Omental fat pad (tissue), 4 donors: ENCODE data around the gene PRR19. TPM values are rescaled to one million over a fixed set of nuclear protein-coding genes. Genes with fewer than 3 reads are reported as not detected.
"Not testable (repeated sequence)": the region's sequence is repeated elsewhere in the genome, so short reads cannot be mapped to it uniquely, and the experiment has no call there.

Source experiments
- ATAC-seq: fragments of 150-250 bp; one replicate; pipeline ENCODE4 v1.9.1; 2016; ENCODE audit warnings: mild to moderate bottlenecking, moderate library complexity; ENCODE audit not compliant: low FRiP score
- DNase-seq: peaks from one replicate; pipeline ENCODE4 v3.0.0-alpha.2; 2019; ENCODE audit warnings: low spot score
- CTCF ChIP-seq, 3 donors: fragments of 450-650 bp; IDR thresholded peaks; one replicate each; pipeline ENCODE4 v1.5.1; 2016 to 2017; ENCODE audit warnings: antibody characterized with exemption in 3 of 3, mild to moderate bottlenecking in 3 of 3, moderate library complexity in 2 of 3
- total RNA-seq, 4 donors: library from RNA; depleted of rRNA; stranded (reverse); fragments of >200 nt; gene quantifications; one replicate each; pipeline ENCODE4 v1.1.0, GENCODE V29; 2016

The PRR19 gene
- total RNA-seq, 4 donors from 2014 or later: 0.31 to 0.93 (median 0.72) TPM; not detected in 1

DNA sequence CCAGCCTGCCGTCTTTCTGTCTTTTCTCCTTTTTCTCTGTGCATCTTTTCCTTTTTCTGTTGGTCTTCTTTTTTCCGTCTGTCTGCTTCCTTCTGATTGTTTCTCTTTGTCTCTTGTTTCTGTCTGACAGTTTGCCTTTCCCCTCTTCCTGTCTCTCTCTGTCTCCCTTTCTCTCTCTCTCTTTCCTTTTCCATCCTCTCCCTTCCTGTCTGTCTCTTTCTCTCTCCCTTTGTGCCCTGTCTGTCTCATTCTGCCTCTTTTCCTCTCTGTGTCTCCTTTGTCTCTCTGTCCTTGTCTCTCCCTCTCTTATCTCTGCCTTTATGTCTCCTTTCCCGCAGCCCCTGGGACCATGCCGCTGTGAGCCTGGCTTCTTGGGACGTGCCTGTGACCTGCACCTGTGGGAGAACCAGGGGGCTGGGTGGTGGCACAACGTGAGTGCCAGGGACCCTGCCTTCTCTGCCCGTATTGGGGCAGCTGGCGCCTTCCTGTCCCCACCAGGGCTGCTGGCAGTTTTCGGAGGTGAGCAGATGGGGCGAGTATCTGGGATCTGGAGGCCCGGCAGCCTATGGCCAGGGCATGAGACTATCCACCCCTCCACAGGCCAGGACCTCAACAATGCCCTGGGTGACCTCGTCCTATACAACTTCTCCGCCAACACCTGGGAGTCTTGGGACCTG is 32.9 kb downstream of the PRR19 start:
- ATAC-seq (no peak), DNase-seq (no peak)
- TF ChIP-seq CTCF (IDR thresholded peaks at IDR 0.05): no peak

DNA sequence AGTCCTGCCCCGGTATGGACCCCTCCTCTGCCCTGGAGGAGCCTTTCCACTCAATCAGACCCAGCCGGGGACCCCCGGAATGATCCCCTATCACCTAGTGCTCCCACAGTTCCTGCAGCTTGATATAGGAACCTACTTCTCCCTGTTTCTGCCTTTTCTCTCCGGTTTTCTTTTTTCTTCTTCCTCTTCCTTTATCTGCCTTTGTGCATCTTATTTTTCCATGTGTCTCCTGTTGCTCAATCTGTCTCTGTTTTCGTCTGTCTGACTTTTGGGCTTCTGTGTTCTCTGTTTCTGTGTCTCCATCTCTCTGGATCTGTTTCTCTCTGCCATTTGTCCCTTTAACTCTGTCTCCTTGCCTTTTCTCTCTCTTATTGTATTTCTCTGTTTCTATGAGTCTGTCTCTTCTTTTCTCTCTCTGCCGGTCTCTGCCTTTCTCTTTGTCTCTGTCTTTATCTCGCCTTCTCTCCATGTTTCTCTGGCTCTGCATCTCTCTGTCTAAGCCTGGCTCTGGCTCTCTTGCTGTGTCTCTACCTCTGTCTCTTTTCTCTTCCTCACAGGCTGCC is 33.5 kb downstream of the PRR19 start:
- TF ChIP-seq CTCF (IDR thresholded peaks at IDR 0.05): no peak
- no peak for ATAC-seq
- no peak for DNase-seq

- ATAC-seq (no peak), DNase-seq (no peak)
- TF ChIP-seq CTCF (IDR thresholded peaks at IDR 0.05): no peak
Observed at GRCh38 chr19:42335971-42336370, 34.0 kb downstream of the PRR19 start.

GRCh38 chr19:42339126-42339860 is 37.4 kb downstream of the PRR19 start:
- DNase-seq, ATAC-seq: not testable (repeated sequence)

DNA sequence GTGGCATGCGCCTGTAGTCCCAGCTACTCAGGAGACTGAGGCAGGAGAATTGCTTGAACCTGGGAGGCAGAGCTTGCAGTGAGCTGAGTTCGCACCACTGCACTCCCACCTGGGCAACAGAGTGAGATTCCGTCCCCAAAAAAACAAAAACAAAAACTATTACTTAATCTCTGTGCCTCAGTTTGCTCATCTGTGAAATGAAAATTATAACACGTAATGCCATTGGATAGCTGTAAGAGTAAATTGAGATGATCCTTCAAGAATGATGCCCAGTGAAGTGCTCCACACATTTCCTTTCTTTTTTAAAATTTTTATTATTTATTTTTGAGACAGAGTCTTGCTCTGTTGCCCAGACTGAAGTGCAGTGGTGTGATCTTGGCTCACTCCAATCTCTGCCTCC is 38.0 kb downstream of the PRR19 start:
- DNase-seq, ATAC-seq: not testable (repeated sequence)

DNA sequence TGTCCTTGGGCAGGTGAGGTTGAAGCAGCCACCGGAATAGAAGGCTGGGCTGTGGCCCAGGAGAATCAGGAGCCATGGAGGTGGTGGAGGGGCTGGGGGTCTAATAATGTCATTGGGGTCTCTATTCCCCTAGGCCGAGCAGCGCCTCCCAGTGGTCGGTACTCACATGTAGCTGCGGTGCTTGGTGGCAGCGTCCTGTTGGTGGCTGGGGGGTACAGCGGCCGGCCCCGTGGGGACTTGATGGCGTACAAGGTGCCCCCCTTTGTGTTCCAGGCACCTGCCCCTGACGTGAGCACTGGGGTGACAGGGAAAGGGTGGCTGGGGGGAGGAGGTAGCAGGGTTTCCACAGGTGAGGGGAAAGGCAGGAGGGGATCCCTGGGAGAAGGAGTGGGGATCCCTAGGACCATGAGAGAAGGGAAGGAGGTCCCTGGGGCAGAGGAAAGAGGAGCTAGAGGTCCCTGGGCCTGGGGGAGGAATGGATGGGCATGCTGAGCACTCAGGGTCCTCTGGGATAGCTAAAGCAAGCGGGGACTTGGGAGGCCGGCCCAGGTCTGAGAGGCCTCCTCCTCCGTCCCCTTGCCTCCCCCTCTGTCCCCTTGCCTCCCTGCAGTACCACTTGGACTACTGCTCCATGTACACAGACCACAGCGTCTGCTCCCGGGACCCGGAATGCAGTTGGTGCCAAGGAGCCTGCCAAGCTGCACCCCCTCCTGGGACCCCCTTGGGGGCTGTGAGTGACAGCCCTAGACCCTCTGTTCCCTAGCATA is 41.6 kb downstream of the PRR19 start:
- ATAC-seq: no peak
- no peak for TF ChIP-seq CTCF (IDR thresholded peaks at IDR 0.05)
- DNase-seq: no peak

GRCh38 chr19:42344336-42344893 is 42.5 kb downstream of the PRR19 start:
- no peak for DNase-seq
- TF ChIP-seq CTCF (IDR thresholded peaks at IDR 0.05): no peak
- ATAC-seq: no peak
